ENCODE results near the gene MMP25.
A peak's percentile ranks its signal among the peaks of the same experiment; 100 is the strongest.

The MMP25 gene

DNA sequence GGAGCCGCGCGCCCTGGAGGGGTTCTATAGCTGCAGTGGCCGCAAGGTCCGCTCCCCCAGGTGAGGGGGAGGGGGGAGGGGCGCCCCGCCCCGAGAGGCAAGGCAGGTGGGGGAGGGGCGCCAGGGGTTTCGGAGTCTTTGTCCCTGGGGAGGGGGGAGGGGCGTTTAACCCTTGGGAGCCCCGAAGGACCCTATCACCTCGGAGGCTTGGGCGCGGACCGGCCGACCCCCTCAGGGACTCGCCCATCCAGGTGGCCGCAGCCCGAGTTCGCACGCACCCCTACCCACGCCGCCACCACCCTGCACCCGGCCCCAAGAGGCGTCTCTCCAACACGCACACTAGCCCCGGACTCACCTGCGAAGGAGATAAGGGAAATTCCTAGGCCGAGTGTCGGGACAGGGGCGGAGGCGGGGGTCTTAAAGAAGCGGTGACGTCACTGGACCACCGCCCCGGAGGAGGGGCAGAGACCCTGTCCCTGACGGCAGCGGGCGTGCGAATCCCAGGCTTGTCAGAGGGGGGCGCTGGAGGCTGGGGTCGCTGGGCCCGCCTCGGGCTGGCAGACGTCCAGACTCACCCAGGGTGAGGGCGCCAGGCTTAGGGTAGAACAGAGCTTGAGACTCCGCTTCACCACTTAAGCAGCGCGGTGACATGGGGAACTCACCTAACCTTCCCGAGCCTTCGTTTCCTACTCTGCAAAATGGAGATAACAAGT is 28.4 kb upstream of the MMP25 start, which contains the start of gene CLDN6:
Gene CLDN6, minus strand, starts transcription at position 390 of the 713 bp plus-strand sequence. CDS start 2,162 bp downstream, outside the sequence.
- DNase-seq: no peak

DNA sequence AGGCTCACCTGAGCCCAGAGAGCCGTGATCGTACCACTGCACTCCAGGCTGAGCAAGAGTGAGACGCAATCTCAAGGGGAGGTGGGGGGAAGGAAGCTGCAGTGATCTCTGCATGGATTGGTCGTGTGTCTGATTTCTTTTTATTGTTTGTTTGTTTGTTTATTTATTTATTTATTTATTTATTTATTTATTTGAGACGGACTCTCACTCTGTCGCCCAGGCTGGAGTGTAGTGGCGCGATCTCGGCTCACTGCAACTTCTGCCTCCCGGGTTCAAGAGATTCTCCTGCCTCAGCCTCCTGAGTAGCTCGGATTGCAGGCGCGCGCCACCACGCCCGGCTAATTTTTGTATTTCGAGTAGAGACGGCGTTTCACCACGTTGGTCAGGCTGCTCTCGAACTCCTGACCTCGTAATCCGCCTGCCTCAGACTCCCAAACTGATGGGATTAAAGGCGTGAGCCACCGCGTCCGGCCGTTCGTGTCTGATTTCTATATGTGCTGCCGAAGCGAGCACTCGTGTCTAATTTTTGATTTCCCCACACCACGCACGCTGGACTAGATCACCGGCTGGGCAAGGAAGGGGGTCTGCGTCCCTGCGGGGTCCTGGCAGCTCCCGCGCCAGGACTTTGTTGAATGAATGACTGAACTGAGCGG is 26.6 kb upstream of the MMP25 start:
- DNase-seq: no peak

DNA sequence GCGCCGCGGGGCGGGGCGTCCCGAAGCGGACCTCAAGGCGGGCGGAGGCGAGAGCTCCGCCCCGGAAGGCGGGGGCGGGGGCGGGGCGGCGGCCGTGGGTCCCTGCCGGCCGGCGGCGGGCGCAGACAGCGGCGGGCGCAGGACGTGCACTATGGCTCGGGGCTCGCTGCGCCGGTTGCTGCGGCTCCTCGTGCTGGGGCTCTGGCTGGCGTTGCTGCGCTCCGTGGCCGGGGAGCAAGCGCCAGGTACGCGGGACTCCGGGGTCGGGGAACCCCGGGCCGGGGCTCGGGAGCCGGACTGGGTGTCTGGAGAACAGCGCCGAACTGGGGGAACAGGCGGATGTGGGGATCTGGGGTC is 26.1 kb upstream of the MMP25 start, which contains the start of gene TNFRSF12A:
Gene TNFRSF12A, plus strand, starts transcription at position 122 of the 357 bp plus-strand sequence. Its CDS starts 30 bp downstream, at position 152.
- DNase-seq: peak; percentile 37 to 39

DNA sequence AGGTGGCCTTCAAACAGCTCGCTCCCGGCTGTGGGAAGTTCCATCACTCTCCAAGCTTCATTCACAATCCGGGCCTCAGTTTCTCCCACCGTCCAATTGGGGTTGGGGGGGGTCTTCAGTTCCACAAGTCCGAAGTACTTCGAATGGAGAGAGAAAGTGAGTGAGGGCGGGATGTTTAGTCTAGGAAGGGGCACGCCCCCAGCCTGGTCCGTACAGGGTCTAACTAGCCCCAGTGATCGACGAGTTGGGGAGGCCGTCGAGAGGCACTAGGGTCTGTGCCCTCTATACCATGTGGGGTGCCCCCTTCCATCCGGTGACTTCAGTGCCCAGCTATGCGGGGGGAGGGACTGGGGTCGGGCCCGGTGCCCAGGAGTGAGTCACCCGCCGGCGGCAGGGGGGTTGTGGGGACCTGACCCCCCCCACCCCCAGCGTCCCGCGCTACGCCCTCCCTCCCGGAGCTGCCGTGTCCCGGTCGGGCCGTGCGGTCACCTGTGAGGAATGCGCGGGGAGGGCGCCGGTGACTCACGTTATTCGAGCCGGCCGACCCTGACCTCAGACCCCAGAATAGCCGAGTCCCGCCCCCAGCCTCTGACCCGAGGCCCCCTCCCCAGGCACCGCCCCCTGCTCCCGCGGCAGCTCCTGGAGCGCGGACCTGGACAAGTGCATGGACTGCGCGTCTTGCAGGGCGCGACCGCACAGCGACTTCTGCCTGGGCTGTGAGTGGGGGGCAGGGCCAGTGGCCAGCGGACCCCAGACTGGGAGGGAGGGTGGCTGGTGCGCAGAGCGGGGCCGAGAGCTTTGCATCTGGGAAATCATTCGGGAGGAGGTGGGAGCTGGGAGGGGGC is 25.5 kb upstream of the MMP25 start:
- peak in 1 of 2 experiments; percentile 26 for DNase-seq

DNA sequence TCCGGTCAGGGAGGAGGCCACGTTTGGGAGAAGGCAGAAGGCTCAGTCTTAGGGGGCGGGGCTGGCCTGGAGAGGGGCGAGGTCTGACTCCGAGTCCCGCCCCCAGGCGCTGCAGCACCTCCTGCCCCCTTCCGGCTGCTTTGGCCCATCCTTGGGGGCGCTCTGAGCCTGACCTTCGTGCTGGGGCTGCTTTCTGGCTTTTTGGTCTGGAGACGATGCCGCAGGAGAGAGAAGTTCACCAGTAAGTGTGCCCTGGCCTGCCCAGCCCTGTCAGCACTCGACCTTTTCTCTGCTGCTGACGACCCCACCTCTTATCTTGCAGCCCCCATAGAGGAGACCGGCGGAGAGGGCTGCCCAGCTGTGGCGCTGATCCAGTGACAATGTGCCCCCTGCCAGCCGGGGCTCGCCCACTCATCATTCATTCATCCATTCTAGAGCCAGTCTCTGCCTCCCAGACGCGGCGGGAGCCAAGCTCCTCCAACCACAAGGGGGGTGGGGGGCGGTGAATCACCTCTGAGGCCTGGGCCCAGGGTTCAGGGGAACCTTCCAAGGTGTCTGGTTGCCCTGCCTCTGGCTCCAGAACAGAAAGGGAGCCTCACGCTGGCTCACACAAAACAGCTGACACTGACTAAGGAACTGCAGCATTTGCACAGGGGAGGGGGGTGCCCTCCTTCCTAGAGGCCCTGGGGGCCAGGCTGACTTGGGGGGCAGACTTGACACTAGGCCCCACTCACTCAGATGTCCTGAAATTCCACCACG is 24.7 kb upstream of the MMP25 start:
- DNase-seq: peak; percentile 38 to 43

DNA sequence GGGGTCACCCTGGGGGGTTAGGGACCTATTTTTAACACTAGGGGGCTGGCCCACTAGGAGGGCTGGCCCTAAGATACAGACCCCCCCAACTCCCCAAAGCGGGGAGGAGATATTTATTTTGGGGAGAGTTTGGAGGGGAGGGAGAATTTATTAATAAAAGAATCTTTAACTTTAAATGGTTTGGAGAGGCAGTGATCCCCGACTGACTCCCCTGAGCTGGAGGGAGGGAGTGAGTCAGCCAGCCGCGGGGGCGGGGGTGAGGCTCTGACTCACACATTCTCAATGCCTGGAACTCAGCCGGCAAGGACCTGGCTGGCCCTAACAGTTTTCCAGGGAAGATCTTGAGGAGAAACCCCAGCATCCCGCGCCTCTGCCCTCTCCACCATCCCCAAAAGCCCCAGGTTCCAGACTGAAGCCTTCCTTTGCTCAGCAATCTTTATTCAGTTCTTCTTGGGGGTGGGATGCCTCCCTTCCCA is 24.1 kb upstream of the MMP25 start:
- DNase-seq: peak; percentile 16 to 28

DNA sequence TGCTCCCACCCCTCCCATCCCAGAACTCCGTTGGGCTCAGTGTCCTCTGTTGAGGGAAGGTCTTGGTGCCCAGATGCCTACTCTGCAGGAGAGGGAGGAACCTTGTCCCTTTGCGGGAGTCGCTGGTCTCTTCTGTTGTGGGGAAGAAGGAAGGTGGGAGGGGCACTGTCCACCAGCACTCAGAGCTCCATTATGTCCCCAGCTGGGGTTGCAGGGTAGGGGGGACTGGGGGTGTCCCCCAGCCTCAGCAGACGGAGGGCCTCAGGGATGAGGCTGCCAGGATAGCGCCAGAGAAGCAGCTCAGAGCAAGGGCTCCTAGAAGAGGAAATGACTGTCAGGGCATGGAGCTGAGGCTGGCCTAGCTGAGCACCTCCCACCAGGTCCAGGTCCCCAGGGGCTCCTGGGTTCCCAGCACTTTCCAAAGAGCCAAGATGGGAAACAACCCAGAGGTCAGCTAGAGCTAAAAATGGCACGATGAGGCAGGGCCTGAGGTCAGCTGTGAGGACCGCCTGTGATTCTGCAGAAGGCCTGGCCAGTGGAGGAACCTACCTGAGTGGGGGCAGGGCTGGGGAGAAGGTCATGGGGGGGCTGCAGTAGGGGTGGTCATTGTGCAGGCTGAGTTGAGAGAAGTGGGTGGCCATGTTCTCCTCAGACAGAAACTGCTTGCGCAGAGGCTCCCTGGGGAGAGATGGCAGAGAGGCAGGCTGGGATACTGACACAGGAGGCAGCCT is 23.5 kb upstream of the MMP25 start:
- peak in 1 of 2 experiments; percentile 3 for DNase-seq

DNA sequence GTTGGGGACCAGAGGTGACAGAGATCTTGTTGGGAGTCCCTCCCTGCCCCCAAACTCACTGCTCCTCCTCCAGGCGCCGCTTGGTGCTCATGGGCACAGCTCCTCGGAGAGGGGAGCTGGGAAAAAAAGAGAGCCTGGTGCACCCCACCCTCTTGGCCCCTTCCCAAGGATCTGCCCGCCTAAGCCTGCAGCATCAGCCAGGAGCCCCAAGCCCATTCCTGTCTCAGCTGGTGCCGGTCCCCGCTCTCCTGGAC is 23.0 kb upstream of the MMP25 start:
- no peak for DNase-seq

DNA sequence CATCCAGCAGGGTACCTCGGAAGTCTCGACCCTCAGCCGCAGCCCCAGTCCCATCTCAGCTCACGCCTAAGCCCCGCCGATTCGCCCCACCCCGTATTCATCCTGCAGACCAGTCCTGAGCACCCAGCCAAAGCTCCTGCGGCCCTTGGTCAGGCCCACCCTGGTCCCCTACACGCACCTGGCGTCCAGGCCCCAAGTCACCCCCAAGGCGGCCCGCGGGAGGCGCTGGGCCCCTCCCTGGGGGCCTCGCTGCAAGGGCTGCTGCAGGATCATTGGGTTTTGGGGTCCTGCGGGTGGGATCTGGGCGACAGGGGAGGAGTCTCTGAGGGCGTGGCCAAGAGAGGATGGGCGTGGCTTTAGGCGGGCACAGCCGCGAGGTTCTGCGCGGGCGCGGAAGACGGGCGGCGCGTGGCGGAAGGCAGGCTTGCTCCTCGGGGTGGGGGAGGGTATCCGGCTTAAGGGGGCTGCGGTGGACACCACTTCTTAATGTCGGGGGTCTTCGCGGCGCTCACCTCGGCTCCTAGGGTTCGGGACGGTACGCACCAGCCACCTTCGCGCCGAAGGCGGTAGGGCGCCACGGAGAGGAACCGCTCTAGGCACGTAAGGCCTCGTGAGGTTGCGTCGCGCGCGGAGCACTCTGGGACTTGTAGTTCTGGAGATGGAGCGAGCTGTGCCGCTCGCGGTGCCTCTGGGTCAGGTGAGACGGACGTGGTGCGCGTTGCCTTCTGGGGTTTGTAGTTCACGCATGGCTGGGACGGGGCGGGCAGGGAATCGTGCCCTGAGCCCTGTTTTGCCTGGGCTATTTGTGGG is 22.5 kb upstream of the MMP25 start, which contains the start of the genes HCFC1R1 and THOC6:
Gene HCFC1R1, minus strand, starts transcription at position 274 of the 810 bp plus-strand sequence. Its CDS starts 1 bp downstream, at position 273.
Gene THOC6, plus strand, starts transcription at position 367 of the 810 bp plus-strand sequence. Its CDS starts 292 bp downstream, at position 659.
- peak; percentile 84 to 89 for DNase-seq

DNA sequence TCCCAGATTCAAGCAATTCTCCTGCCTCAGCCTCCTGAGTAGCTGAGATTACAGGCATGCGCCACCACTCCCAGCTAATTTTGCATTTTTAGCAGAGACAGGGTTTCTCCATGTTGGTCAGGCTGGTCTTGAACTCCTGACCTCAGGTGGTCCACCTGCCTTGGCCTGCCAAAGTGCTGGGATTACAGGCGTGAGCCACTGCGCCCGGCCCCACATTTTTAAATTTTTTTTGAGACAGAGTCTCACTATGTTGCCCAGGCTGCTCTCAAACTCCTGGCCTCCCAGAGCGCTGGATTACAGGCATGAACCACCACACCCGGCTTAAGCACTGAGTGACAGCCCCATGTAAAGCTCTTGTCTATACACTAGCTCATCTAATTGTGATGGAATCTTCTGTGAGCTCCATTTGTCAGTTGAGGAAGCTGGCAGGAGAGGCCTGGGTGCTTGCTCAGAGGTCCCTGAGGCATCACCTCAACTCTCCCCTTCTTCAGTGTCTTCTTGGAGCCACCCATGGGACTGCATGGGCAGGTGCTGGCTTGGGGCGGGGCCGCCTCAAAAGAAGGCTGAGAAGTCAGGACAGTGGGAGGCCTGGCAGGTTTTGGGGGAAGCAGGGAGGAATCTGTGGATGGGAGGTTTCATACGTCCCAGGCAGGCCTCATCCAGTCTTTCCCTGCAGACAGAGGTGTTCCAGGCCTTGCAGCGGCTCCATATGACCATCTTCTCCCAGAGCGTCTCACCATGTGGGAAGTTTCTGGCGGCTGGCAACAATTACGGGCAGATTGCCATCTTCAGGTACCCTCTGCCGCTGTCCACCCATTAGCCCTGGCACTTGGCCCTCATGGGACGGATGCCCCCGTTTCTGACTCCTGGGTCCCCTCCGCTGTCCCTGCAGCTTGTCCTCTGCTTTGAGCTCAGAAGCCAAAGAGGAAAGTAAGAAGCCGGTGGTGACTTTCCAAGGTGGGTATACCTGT is 21.0 kb upstream of the MMP25 start:
- no peak for DNase-seq

DNA sequence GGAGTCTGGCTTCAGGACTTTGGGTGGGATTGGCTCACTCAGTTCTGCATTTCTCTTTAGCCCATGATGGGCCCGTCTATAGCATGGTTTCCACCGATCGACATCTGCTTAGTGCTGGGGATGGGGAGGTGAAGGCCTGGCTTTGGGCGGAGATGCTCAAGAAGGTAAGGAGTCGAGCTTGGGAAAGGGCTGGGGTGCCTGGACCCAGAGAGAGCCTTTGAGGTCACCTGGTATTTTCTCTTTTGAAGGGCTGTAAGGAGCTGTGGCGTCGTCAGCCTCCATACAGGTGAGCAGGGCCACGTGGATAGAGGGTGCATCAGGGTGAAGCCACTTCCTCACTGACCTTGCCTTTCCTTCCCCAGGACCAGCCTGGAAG is 20.4 kb upstream of the MMP25 start:
- DNase-seq: no peak

DNA sequence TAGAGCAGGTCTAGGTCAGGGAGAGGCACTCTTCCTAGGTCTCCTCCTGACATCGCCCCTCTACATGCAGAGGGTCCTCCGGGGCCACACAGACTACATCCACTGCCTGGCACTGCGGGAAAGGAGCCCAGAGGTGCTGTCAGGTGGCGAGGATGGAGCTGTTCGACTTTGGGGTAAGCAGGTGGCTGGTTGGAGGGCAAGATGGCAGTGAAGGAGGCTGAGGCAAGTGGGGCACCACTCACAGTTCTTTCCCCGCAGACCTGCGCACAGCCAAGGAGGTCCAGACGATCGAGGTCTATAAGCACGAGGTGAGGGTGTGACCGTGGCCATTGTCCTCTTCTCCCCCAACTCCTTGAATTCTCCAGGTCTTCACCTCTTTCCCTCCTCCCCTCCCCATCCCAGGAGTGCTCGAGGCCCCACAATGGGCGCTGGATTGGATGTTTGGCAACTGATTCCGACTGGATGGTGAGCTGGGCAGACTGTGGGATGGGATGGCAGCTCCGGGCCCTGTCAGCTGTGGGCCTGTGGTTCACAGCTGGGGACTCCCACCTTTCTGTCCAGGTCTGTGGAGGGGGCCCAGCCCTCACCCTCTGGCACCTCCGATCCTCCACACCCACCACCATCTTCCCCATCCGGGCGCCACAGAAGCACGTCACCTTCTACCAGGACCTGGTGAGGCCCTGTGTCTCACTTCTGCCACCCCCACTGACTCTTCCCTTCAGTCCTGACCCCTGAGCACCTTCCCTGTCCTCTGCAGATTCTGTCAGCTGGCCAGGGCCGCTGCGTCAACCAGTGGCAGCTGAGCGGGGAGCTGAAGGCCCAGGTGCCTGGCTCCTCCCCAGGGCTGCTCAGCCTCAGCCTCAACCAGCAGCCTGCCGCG is 19.5 kb upstream of the MMP25 start:
- DNase-seq: no peak

DNA sequence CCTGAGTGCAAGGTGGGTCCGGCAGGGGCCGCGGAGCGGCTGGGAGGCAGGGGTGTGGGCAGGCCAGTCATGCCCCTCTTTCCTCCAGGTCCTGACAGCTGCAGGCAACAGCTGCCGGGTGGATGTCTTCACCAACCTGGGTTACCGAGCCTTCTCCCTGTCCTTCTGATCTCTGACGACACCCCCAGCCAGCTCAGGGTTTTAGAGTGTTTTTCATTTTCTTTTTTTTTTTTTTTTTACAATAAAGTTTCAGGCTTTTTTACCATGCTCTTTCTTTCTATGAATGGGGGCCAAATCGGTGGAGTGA is 18.9 kb upstream of the MMP25 start:
- DNase-seq: no peak

DNA sequence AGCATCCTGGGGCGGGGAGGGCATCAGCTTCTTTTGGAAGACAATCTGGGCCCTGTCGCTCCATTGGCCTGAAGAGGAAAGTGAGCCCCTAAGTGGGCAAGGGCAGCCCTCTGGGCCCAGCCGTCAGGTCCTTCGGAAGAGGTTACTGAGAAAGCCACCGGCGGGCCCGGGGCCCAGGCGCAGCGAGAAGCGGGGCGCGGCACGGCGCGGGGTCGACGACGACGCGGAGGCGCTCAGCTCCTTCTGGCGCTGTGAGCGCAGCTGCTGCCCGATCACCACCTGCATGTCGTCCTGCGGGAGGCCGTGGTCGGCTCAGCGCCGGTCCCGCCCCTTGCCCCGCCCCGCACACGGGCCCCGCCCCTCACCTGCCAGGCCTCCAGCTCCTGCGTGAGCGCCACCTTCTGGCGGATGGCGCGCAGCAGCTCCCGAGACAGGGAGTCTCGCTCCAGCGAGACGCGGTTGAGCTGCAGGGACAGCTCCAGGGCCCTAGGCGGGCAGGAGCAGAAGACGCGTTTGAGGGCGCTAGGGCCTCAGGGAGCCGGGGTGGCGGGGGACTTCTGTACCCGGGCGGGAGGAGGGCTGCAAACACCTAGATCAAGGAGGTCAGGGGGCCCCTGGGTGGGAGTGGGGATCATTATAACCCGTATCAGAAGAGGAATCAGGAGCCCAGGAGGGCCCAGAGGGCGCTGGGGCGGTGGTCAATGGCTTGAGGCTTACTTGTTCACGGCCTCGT is 18.2 kb upstream of the MMP25 start:
- peak; percentile 37 to 39 for DNase-seq

DNA sequence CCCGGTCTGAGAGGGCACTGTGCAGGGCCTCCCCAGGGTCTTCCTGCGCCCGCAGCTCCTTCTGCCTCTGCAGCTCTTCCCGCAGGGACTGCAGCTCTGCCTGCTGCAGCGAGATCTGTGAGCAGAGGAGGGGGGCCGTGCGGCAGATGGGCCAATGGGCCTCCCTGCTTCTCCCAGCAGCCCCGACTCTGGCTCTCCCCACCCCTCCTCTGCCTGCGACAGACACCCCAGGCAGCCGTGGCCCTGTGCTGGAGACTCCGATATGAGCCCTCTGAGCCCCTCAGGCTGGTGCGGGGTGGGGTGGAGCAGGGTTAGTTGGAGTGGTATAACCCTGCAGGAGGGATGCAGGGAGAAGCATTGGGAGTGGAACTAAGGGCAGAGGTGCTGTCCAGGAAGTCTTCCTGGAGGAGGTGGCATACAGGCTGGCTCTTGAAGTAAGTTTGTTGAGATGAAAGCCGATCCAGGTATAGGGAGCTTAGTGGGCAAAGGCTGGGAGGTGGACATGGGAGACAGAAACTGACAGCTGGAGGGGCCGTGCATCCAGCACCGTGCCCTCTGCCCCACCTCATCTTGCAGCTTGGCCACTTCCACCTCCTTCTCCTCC is 17.5 kb upstream of the MMP25 start:
- DNase-seq: no peak

DNA sequence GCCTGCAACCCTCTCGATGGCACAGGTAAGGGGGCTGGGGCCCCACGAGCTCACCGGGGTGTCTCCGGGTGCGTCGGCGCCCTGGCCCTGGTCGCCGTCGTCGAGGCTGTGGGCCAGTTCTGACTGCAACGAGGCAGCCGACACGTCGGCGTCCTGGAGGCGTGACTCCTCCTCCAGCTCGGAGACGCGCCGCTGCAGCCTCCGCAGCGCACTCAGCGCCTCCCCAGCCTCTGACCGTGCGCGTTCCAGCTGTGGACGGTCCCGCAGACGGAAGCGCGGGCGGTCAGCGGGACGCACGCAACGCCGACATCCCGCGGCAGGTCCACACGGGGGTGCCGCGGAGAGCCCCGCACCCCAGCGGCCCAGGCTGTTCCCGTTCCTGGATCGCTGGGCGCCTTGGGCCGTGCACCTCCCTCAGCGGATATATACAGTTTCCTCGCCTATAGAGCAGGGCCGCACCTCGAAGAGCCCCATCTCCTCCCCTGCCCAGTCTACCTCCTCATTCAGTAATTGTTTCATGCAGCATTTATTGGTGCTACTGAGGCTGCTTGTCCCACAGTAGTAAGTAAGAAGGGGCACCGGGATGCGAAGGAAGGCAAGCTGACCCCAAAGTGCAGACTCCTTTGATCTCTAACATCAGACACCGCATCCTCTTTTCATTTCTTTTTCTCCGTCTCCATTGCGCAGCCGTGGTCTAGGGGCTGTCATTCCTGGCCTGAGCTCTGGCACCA is 16.7 kb upstream of the MMP25 start:
- DNase-seq: no peak

Measured in Kasumi-1 (cell line).